Measurements from ENCODE around the gene GIMAP2.

The GIMAP2 gene

DNA sequence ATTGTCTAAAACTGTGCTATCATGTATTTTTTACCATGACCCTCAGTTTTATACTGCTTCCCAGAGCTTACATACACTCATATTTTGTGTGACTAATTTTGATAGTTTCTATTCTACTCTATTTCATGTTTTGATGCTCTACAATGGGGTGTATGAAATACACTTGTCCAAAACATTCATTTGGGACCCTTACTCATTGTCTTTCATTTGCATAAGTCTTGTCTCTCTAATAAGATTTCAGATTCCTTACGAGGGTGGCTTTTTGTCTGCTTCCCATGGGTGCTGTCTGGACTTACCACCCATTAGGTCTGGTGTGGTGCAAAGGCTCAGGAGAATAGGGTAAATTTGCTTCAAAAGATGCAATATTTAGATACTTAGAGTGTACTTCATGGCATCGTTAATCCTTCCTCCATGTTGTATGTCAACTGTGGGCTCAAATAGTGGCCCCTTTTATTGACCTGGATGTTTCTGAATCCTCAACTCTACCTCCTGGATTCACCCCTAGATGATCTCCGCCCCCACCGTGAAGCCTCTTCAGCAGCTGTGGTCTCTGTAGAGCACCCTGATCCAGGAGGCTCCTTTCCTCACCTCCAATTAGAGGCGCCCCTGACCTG is 48.1 kb downstream of the GIMAP2 start:
- no peak for DNase-seq (ENCODE audit: low read depth)

DNA sequence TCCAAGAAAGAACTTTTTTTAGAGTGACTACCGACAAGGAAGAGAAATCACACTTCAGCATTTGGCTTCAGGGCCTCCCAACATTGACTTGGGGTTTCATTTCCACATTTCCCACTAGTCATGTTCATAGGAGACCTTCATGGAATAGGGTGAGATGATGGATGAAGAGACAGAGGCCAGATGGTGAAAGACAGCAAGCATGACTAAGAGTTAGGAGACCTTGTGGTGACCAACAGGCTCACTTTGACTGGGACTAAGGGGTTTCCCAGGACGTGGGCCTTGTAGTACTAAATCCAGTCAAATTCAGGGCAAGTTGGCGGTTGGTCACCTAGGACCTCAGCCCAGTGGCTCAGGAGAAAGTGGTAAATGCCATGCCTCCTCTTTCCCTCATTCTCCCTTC is 48.7 kb downstream of the GIMAP2 start:
- DNase-seq (ENCODE audit: low read depth) = no peak

DNA sequence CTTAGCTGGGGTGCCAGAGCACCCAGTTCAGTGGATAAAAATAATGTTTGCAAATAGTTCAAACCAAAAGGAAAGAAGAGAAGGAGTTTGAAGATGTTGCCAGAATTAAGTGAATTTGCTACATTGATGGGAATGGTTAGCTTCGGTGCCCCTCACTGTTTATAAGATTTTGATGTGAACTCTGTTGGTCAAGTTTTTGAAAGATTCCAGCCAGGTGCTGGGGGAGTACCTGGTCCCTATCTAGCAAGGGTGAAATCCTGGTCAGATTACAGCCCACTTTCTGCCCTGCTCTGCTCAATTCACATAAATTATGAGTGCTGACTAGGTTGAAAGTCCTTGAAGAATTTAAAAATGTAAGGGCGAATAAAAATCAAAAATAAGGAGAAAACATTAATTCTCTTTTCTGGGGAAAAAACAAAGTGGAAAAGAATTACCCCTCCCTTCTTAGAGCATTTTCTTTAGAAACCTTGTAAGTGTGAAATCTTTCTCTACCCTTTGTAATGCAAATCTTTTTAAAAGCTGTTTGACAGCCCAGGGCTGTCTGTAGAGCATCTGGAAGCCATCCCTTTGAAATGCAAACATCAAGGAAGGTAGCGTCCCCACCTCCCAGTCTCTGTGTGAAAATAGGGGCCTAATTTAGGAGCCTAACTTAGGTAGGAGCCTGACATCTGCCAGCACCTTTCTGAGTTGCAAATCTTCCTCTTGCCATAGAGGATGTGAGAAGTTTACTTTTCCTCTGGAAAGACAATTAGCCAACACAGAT is 50.3 kb downstream of the GIMAP2 start:
- DNase-seq (ENCODE audit: low read depth) = no peak

DNA sequence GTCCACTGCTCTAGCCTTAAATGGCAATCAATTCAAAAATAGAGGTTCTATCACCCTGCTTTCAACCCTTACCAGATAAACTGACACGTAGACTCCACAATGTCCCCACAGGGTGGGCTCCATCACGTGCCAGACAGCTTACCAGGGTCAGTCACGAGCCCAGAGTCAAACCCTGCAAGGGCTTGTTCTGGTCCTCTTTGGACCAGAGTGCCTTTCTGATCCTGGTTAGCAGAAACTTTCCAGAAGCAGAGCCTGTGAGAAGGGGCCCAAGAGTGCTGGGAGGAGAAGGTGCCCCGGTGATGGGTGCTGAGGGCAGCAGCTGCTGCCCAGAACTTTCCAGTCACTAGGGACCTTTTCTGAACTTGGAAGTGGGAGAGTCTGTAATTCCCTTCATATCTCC is 51.4 kb downstream of the GIMAP2 start:
- no peak for DNase-seq (ENCODE audit: low read depth)

DNA sequence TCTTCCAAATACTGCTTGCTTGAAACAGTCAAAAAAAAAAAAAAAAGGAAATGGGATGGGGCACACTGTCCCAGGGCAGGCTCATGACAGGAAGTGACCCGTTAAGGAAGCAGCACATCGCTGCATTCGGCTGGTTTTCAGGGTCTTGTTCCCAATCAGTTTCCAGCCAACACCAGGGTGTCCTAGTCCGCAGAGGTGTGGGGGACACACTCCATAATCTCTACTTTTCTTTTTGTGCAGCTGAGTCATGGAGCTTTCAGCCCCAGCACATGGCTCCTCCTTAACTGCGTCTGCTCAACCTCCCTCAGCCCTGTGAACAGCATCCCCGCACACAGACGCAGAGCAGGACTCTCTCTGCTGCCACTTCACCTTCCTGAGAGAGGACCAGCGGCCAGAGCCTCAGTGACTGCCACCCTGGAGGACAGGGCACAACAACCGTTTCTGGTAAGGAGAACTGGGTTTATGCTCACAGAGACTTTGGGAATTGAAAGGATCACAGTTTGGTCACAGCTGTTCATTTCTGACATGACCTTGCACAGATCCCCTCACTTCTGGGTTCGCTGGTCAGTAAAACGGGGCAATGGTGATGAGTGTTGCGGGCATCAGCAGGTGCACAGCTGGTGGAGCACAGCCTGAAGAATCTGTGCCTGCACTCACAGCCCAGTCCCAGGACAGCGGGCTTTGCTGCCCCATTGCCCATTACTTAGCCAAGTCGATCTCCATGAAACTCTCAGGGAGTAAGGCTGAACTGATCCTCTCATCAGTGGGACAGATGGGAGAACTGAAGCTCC is 52.0 kb downstream of the GIMAP2 start, which contains the start of gene GIMAP5:
Gene GIMAP5 (plus strand): TSS at position 154 of the 791 bp plus-strand sequence. CDS start 3,467 bp downstream, outside the sequence.
- DNase-seq (ENCODE audit: low read depth) = no peak

DNA sequence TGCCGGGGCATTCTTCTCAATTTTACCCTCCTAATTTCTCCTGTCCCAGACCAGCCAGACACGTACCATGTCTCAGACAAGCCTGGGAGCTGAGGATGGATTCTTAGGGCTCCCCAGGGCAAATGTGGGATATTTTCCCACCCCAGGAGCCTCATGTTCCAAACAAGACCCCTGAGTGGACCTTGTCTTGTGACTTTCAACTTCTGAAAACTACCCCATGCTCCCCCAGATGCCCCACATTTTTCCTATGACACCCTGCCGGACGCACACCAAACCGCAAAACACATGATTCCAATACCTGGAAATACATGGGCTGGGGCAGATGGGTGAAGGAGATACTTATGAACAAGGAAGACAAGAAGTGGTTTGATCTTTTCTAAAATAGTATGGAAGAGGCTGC is 52.6 kb downstream of the GIMAP2 start:
- DNase-seq (ENCODE audit: low read depth) = no peak

DNA sequence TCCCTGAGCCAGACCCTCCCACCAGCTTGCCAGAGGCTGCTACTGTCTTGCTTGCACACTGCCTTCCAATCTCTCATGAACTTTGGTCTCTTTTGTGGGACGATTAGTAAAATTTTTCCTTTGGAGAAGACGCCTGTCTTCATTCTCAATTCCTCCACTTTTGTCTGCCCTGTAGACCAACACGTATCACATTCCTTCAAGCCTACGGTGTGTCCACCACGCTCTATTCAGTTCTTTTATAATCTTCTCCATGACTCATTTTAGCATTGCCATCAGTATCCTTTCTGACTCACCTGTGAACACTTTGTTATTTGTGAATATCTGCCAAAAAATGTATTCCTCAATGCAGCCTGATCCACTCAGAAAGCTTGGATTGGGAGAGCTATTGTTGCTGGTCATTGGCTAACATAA is 53.1 kb downstream of the GIMAP2 start:
- no peak for DNase-seq (ENCODE audit: low read depth)

DNA sequence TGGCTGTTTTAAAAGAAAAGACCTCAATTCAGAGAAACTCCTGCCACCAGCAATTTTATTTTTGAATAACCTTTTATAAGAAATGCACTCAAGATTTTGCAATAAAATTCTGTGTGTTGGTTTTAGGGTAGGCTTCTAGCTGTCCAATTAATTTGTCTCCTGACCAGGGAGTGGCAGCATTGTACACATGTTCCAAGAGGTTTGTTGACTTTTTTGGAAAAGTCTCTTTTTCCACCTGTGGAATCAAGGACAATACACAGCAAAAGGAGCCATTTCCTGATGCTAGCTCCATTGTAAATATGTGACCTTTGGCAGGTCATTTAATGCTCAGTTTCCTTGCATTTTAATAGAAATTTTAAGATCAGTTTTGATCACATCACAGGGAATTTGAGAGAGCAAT is 53.5 kb downstream of the GIMAP2 start:
- no peak for DNase-seq (ENCODE audit: low read depth)

DNA sequence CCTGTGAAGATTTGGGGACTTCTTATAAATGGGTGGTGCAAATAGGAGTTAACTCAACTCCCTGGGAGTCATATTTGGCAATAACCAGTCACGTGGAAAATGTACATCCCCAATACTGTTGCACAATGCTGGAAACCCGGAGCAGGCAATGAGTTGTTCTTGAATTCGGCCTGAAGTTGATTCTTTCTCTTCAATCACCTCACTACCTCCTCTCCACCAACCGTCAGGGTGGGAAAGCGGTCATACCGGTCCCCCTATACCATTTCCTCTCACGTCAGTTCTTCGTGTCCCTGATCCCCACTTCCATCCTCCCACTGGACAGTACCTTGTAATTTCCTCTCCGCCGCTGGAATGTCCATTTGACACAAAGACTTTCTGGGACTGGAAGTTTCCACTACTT is 54.5 kb downstream of the GIMAP2 start:
- DNase-seq (ENCODE audit: low read depth) = no peak

DNA sequence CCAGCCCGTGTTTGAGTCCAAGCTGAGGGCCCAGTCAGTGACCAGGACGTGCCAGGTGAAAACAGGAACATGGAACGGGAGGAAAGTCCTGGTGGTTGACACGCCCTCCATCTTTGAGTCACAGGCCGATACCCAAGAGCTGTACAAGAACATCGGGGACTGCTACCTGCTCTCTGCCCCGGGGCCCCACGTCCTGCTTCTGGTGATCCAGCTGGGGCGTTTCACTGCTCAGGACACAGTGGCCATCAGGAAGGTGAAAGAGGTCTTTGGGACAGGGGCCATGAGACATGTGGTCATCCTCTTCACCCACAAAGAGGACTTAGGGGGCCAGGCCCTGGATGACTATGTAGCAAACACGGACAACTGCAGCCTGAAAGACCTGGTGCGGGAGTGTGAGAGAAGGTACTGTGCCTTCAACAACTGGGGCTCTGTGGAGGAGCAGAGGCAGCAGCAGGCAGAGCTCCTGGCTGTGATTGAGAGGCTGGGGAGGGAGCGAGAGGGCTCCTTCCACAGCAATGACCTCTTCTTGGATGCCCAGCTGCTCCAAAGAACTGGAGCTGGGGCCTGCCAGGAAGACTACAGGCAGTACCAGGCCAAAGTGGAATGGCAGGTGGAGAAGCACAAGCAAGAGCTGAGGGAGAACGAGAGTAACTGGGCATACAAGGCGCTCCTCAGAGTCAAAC is 56.9 kb downstream of the GIMAP2 start:
- DNase-seq (ENCODE audit: low read depth) = no peak

Measured in GM04504 (cell line).